Activated CD4-positive, alpha-beta memory T cell treated with anti-CD3 and anti-CD28 coated beads for 36 hours (primary cell): ENCODE measurements around the gene NKTR. TPM values are rescaled to one million over a fixed set of nuclear protein-coding genes. Genes with fewer than 3 reads are reported as not detected.
"Not testable (repeated sequence)": the region's sequence is repeated elsewhere in the genome, so short reads cannot be mapped to it uniquely, and the experiment has no call there.

Experiments
- CTCF ChIA-PET: fragments of 350-600 bp; sonication (Branson Sonifier 250); formaldehyde crosslinking; loops from one replicate; lab custom pipeline; 2021; ENCODE audit warnings: antibody characterized with exemption, inconsistent platforms; lab: Charles Lee
- POLR2A ChIA-PET: fragments of 350-600 bp; sonication (Branson Sonifier 250); formaldehyde crosslinking; loops from one replicate; lab custom pipeline; 2021; ENCODE audit warnings: antibody characterized with exemption; lab: Charles Lee
- DNase-seq: peaks from one replicate; pipeline ENCODE4 v3.0.0-alpha.2; 2020
- H3K27ac Mint-ChIP-seq: one replicate; pipeline ENCODE4 v1.8.0; 2021; ENCODE audit warnings: mixed read lengths
- H3K27me3 Mint-ChIP-seq: one replicate; pipeline ENCODE4 v1.8.0; 2021; ENCODE audit warnings: mixed read lengths
- H3K36me3 Mint-ChIP-seq: one replicate; pipeline ENCODE4 v1.8.0; 2021; ENCODE audit warnings: mixed read lengths
- H3K4me1 Mint-ChIP-seq: one replicate; pipeline ENCODE4 v1.8.0; 2021; ENCODE audit warnings: low read depth, mixed read lengths
- H3K4me3 Mint-ChIP-seq: one replicate; pipeline ENCODE4 v1.8.0; 2021; ENCODE audit warnings: mild to moderate bottlenecking, mixed read lengths
- H3K9me3 Mint-ChIP-seq: one replicate; pipeline ENCODE4 v1.8.0; 2021; ENCODE audit warnings: mixed read lengths
- intact Hi-C: fragments of 100-400 bp; cut with micrococcal nuclease; formaldehyde crosslinking; loops from one replicate; pipeline ENCODE4 v1.15.1; 2023
- total RNA-seq, 2 experiments: library from RNA; stranded (reverse); gene quantifications; one replicate each; pipeline ENCODE4 v1.2.3, GENCODE V29; 2021

The NKTR gene
- 10 to 100 TPM; 65.9 to 73.9 TPM for total RNA-seq

GRCh38 chr3:42600111-42600957 lies at the start of gene NKTR:
Gene NKTR, plus strand, starts transcription at chr3:42600686. Its CDS starts 321 bp downstream, at chr3:42601007.
- H3K27ac Mint-ChIP-seq = peak within 1 kb of the TSS; percentile 98
- peaks cover 30% of the 10 kb centered on the region for H3K36me3 Mint-ChIP-seq
- DNase-seq = peak; percentile 99
- peak within 1 kb of the TSS; percentile 98 for H3K4me3 Mint-ChIP-seq
- no peaks in the 10 kb centered on the region for H3K27me3 Mint-ChIP-seq
- ChIA-PET POLR2A (interaction anchor here (1.0 to 3.3 kb wide), 8 partner anchors 9 to 53 kb away, joined by 3 to 31 read pairs (median 8); partner anchors contain the start of genes SEC22C, SS18L2 and ZBTB47), CTCF (interaction anchor here (0.8 to 3.8 kb wide), 6 partner anchors 10 to 54 kb away, joined by 3 to 38 read pairs (median 8); partner anchors contain the start of genes SEC22C and SS18L2)
- intact Hi-C loops = loop anchor here (1.0 to 5.0 kb wide), 6 partner anchors 10 to 172 kb away; partner anchors contain the start of genes CCDC13, SS18L2 and VIPR1
- peaks cover 33% of the 10 kb centered on the region for H3K4me1 Mint-ChIP-seq
- H3K9me3 Mint-ChIP-seq = peaks cover 8% of the 10 kb centered on the region

GRCh38 chr3:42552830-42553229 lies 47.7 kb upstream of the NKTR start:
- no peaks in the 10 kb centered on the region for H3K9me3 Mint-ChIP-seq
- intact Hi-C loops = no loop called here
- CTCF ChIA-PET = interaction anchor here (0.7 to 8.9 kb wide), 7 partner anchors 9 to 1201 kb away, joined by 3 to 76 read pairs (median 5); partner anchors contain the start of gene VIPR1
- peaks cover 39% of the 10 kb centered on the region for H3K4me1 Mint-ChIP-seq
- POLR2A ChIA-PET = no interaction called here
- DNase-seq = no peak
- H3K27ac Mint-ChIP-seq = no peak overlapping the region
- peaks cover 45% of the 10 kb centered on the region for H3K36me3 Mint-ChIP-seq
- no peaks in the 10 kb centered on the region for H3K27me3 Mint-ChIP-seq
- no peak overlapping the region for H3K4me3 Mint-ChIP-seq

- POLR2A ChIA-PET = no interaction called here
- H3K27me3 Mint-ChIP-seq = no peaks in the 10 kb centered on the region
- H3K9me3 Mint-ChIP-seq = no peaks in the 10 kb centered on the region
These were observed 44.3 kb upstream of the NKTR start for GRCh38 chr3:42556089-42556632.

GRCh38 chr3:42556817-42557216 lies 43.7 kb upstream of the NKTR start:
- Mint-ChIP-seq H3K36me3 (peaks cover 50% of the 10 kb centered on the region), H3K27ac (peak overlapping the region; percentile 93), H3K4me1 (peaks cover 40% of the 10 kb centered on the region)
- CTCF ChIA-PET = interaction anchor here (1.3 kb wide), 1 partner anchor 55 kb away, joined by 4 read pairs; the partner anchor contains the start of gene VIPR1
- peak; percentile 37 for DNase-seq
- H3K27me3 Mint-ChIP-seq, H3K4me3 Mint-ChIP-seq, POLR2A ChIA-PET, H3K9me3 Mint-ChIP-seq: not testable (repeated sequence)
- intact Hi-C loops = loop anchor here (1.0 to 5.0 kb wide), 5 partner anchors 25 to 476 kb away; partner anchors contain the start of gene NKTR

More at GRCh38 chr3:42556089-42556632, 44.3 kb upstream of the NKTR start:
- CTCF ChIA-PET = interaction anchor here (0.5 kb wide), 1 partner anchor 387 kb away, joined by 3 read pairs; no protein-coding TSS in a partner anchor
- H3K36me3 Mint-ChIP-seq = peaks cover 51% of the 10 kb centered on the region
- peak overlapping the region; percentile 93 for H3K27ac Mint-ChIP-seq
- H3K4me1 Mint-ChIP-seq = peaks cover 37% of the 10 kb centered on the region
- DNase-seq = peak; percentile 57
- intact Hi-C loops = loop anchor here (1.0 to 5.0 kb wide), 5 partner anchors 26 to 475 kb away; partner anchors contain the start of gene NKTR
- H3K4me3 Mint-ChIP-seq = no peak overlapping the region

GRCh38 chr3:42557854-42558253 lies 42.6 kb upstream of the NKTR start:
- Mint-ChIP-seq H3K27ac (no peak overlapping the region), H3K36me3 (peaks cover 47% of the 10 kb centered on the region), H3K4me1 (peaks cover 45% of the 10 kb centered on the region), H3K9me3 (no peaks in the 10 kb centered on the region), H3K4me3 (no peak overlapping the region), H3K27me3 (no peaks in the 10 kb centered on the region)
- intact Hi-C loops = loop anchor here (2.0 to 5.0 kb wide), 3 partner anchors 43 to 477 kb away; partner anchors contain the start of gene NKTR
- POLR2A ChIA-PET = interaction anchor here (0.6 kb wide), 1 partner anchor 12 kb away, joined by 5 read pairs; no protein-coding TSS in a partner anchor
- CTCF ChIA-PET = interaction anchor here (1.3 kb wide), 1 partner anchor 56 kb away, joined by 4 read pairs; the partner anchor contains the start of gene VIPR1
- DNase-seq = peak; percentile 27

GRCh38 chr3:42562047-42562907 lies 38.2 kb upstream of the NKTR start:
- Mint-ChIP-seq H3K27me3 (no peaks in the 10 kb centered on the region), H3K4me1 (peaks cover 16% of the 10 kb centered on the region), H3K27ac (peak overlapping the region; percentile 72), H3K9me3 (no peaks in the 10 kb centered on the region), H3K4me3 (no peak overlapping the region), H3K36me3 (peaks cover 21% of the 10 kb centered on the region)
- no peak for DNase-seq
- intact Hi-C loops = no loop called here
- ChIA-PET POLR2A (interaction anchor here (0.7 kb wide), 1 partner anchor 277 kb away, joined by 3 read pairs; no protein-coding TSS in a partner anchor), CTCF (interaction anchor here (0.7 to 1.2 kb wide), 3 partner anchors 12 to 61 kb away, joined by 3 read pairs; no protein-coding TSS in a partner anchor)

GRCh38 chr3:42569593-42570142 lies 30.8 kb upstream of the NKTR start:
- no peaks in the 10 kb centered on the region for H3K27me3 Mint-ChIP-seq
- intact Hi-C loops = no loop called here
- DNase-seq = no peak
- CTCF ChIA-PET = interaction anchor here (1.9 kb wide), 1 partner anchor 11 kb away, joined by 4 read pairs; no protein-coding TSS in a partner anchor
- H3K36me3 Mint-ChIP-seq = peaks cover 29% of the 10 kb centered on the region
- POLR2A ChIA-PET = no interaction called here
- H3K4me1 Mint-ChIP-seq = peaks cover 6% of the 10 kb centered on the region
- H3K4me3 Mint-ChIP-seq = no peak overlapping the region
- no peak overlapping the region for H3K27ac Mint-ChIP-seq
- H3K9me3 Mint-ChIP-seq = peaks cover 11% of the 10 kb centered on the region

- peak; percentile 34 for DNase-seq
- intact Hi-C loops = no loop called here
- peaks cover 43% of the 10 kb centered on the region for H3K36me3 Mint-ChIP-seq
- CTCF ChIA-PET = interaction anchor here (0.7 to 2.2 kb wide), 8 partner anchors 9 to 174 kb away, joined by 3 to 6 read pairs (median 4); partner anchors contain the start of gene SS18L2
- H3K27me3 Mint-ChIP-seq = no peaks in the 10 kb centered on the region
- POLR2A ChIA-PET = no interaction called here
- no peak overlapping the region for H3K27ac Mint-ChIP-seq
- peaks cover 9% of the 10 kb centered on the region for H3K4me1 Mint-ChIP-seq
- H3K4me3 Mint-ChIP-seq = no peak overlapping the region
- H3K9me3 Mint-ChIP-seq = peaks cover 22% of the 10 kb centered on the region
These were observed 28.2 kb upstream of the NKTR start for GRCh38 chr3:42572278-42572677.

- Mint-ChIP-seq H3K27me3 (no peaks in the 10 kb centered on the region), H3K4me3 (no peak overlapping the region), H3K4me1 (peaks cover 23% of the 10 kb centered on the region), H3K36me3 (peaks cover 44% of the 10 kb centered on the region), H3K9me3 (peaks cover 22% of the 10 kb centered on the region), H3K27ac (no peak overlapping the region)
- no peak for DNase-seq
- ChIA-PET POLR2A (no interaction called here), CTCF (no interaction called here)
- intact Hi-C loops = no loop called here
These were observed 25.2 kb upstream of the NKTR start for GRCh38 chr3:42575137-42575741.

- peaks cover 22% of the 10 kb centered on the region for H3K9me3 Mint-ChIP-seq
- intact Hi-C loops = no loop called here
- DNase-seq = no peak
- no peaks in the 10 kb centered on the region for H3K27me3 Mint-ChIP-seq
- no peak overlapping the region for H3K27ac Mint-ChIP-seq
- ChIA-PET POLR2A (interaction anchor here (1.3 kb wide), 1 partner anchor 11 kb away, joined by 4 read pairs; no protein-coding TSS in a partner anchor), CTCF (interaction anchor here (1.1 kb wide), 1 partner anchor 30 kb away, joined by 4 read pairs; no protein-coding TSS in a partner anchor)
- H3K4me3 Mint-ChIP-seq = no peak overlapping the region
- H3K36me3 Mint-ChIP-seq = peaks cover 35% of the 10 kb centered on the region
- peaks cover 34% of the 10 kb centered on the region for H3K4me1 Mint-ChIP-seq
These were observed 22.4 kb upstream of the NKTR start for GRCh38 chr3:42578054-42578453.
